Esophagus muscularis mucosa (tissue), 4 donors: ENCODE results near the gene PSMD13. TPM values are rescaled to one million over a fixed set of nuclear protein-coding genes. Genes with fewer than 3 reads are reported as not detected.

Source experiments
- DNase-seq: peaks from one replicate; pipeline ENCODE4 v3.0.0-alpha.2; 2017; ENCODE audit errors: extremely low spot score
- H3K27ac ChIP-seq, 4 donors: fragments of 200-600 bp; sonication (generic); replicated peaks in 1 of 4; 1 replicate in 3 of 4; 2 replicates in 1 of 4; pipeline ENCODE4 v1.5.1; 2016 to 2019; ENCODE audit warnings: mild to moderate bottlenecking in 1 of 4
- H3K27me3 ChIP-seq, 4 donors: fragments of 200-600 bp; sonication (generic); one replicate each; pipeline versions ENCODE4 v1.5.1 to v1.6.0; 2016 to 2019
- H3K36me3 ChIP-seq, 4 donors: fragments of 200-600 bp; sonication (generic); one replicate each; pipeline ENCODE4 v1.5.1; 2016 to 2019
- H3K4me1 ChIP-seq, 4 donors: fragments of 200-600 bp; sonication (generic); one replicate each; pipeline ENCODE4 v1.5.1; 2016 to 2019
- H3K4me3 ChIP-seq, 4 donors: fragments of 200-600 bp; sonication (generic); 1 replicate in 2 of 4; 2 replicates in 2 of 4; pipeline ENCODE4 v1.5.1; 2016 to 2019; ENCODE audit warnings: mild to moderate bottlenecking in 4 of 4, moderate library complexity in 1 of 4
- H3K9me3 ChIP-seq, 4 donors: fragments of 200-600 bp; sonication (generic); 1 replicate in 3 of 4; 2 replicates in 1 of 4; pipeline ENCODE4 v1.5.1; 2016 to 2019
- EP300 ChIP-seq: sonication (generic); formaldehyde crosslinking; IDR thresholded peaks from one replicate; pipeline ENCODE4 v1.6.1; 2017; ENCODE audit warnings: antibody characterized with exemption
- POLR2A ChIP-seq: fragments of 450-650 bp; IDR thresholded peaks from one replicate; pipeline ENCODE4 v1.6.1; 2017; ENCODE audit warnings: antibody characterized with exemption, moderate library complexity, mild to moderate bottlenecking, low read depth
- POLR2AphosphoS5 ChIP-seq, 2 donors: sonication (generic); formaldehyde crosslinking; IDR thresholded peaks; one replicate each; pipeline ENCODE4 v1.6.1; 2017; ENCODE audit warnings: antibody characterized with exemption in 2 of 2
- WGBS: methylation state at CpG from one replicate; pipeline ENCODE4 v1.1.5; 2018; 5-methylcytosine and 5-hydroxymethylcytosine counted together
- intact Hi-C: fragments of 100-400 bp; cut with DNase I; formaldehyde crosslinking; loops from one replicate; pipeline ENCODE4 v1.15.1; 2023
- total RNA-seq, 4 donors: library from RNA; depleted of rRNA; stranded (reverse); fragments of >200 nt; gene quantifications; one replicate each; pipeline versions ENCODE4 v1.1.0 to v1.2.1, GENCODE V29; 2016
- TF ChIP-seq, protein P1 (sequence below), 3 experiments: fragments of 200-600 bp in 2 of 3; fragments of 450-650 bp in 1 of 3; sonication (generic) in 2 of 3; IDR thresholded peaks; one replicate each; pipeline ENCODE4 v1.5.1; 2017 to 2019; ENCODE audit warnings: antibody characterized with exemption in 3 of 3, mild to moderate bottlenecking in 2 of 3, moderate library complexity in 1 of 3

Gene PSMD13
- total RNA-seq, 4 donors from 2014 or later = 86.4 to 124 (median 94.1) TPM

GRCh38 chr11:206002-206384, 30.8 kb upstream of the PSMD13 start:
- Histone ChIP-seq H3K27ac (peak overlapping the region; percentile 96 to 99 (median 98)), H3K27me3 (no peaks in the 10 kb centered on the region), H3K36me3 (peaks cover 18 to 68% (median 54%) of the 10 kb centered on the region in 4 donors), H3K4me1 (peaks cover 36 to 61% (median 58%) of the 10 kb centered on the region in 4 donors), H3K4me3 (peak overlapping the region; percentile 81 to 99 (median 86)), H3K9me3 (no peaks in the 10 kb centered on the region)
- intact Hi-C loops = loop anchor here (2.0 to 10.0 kb wide), 2 partner anchors 29 to 159 kb away; partner anchors contain the start of gene B4GALNT4
- WGBS = 90% methylated on average over 7 of the region's 7 CpGs
- TF ChIP-seq POLR2A (no peak), EP300 (no peak), POLR2AphosphoS5 (IDR thresholded peaks at IDR 0.05) (no peak)
- TF ChIP-seq, protein P1, sequence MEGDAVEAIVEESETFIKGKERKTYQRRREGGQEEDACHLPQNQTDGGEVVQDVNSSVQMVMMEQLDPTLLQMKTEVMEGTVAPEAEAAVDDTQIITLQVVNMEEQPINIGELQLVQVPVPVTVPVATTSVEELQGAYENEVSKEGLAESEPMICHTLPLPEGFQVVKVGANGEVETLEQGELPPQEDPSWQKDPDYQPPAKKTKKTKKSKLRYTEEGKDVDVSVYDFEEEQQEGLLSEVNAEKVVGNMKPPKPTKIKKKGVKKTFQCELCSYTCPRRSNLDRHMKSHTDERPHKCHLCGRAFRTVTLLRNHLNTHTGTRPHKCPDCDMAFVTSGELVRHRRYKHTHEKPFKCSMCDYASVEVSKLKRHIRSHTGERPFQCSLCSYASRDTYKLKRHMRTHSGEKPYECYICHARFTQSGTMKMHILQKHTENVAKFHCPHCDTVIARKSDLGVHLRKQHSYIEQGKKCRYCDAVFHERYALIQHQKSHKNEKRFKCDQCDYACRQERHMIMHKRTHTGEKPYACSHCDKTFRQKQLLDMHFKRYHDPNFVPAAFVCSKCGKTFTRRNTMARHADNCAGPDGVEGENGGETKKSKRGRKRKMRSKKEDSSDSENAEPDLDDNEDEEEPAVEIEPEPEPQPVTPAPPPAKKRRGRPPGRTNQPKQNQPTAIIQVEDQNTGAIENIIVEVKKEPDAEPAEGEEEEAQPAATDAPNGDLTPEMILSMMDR (IDR thresholded peaks at IDR 0.05) = no peak
- DNase-seq = no peak

GRCh38 chr11:206526-207207, 30.1 kb upstream of the PSMD13 start:
- TF ChIP-seq POLR2A (no peak), POLR2AphosphoS5 (IDR thresholded peaks at IDR 0.05) (no peak), EP300 (no peak)
- TF ChIP-seq, protein P1 (IDR thresholded peaks at IDR 0.05) = no peak
- H3K36me3 ChIP-seq = peaks cover 23 to 68% (median 55%) of the 10 kb centered on the region in 4 donors

DNA sequence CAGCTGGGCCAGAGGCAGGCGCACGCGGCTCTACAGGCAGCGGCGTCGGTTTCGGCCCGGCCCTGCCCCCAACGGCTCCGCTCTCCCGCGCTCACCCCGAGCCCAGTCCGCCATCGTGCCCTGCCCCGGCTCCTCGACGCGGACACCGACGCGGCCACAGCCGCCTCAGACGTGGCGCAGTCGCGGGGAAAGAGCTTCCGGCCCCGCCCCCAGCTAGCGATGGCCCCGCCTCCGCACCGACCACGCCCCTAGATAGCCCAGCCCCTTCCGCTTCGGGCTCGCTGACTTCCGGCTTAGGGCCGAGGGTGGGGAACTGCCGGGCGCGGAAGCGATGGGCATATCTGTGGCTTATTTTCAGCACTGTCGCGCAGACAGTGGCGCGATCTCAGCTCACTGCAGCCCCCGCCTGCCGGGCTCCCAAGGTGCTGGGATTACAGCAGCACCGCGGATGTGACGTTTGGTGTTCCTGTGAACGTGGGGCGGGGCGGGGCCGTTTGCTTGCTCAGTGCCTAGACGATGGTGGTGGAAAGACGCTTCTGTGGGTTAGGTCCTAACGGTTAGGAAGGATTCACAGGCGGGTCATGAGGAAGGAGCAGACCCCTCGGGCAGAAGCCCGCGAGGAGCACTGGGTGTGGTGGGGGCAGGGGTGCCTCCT, 29.4 kb upstream of the PSMD13 start, which contains the start of the genes BET1L and RIC8A:
TSS of gene BET1L (minus strand) at position 192 of the 655 bp plus-strand sequence. CDS start at position 114, 78 bp downstream.
TSS of gene RIC8A (plus strand) at position 501 of the 655 bp plus-strand sequence. CDS start 1,147 bp downstream, outside the sequence.
- TF ChIP-seq EP300 (no peak), POLR2A (peak; percentile 87), POLR2AphosphoS5 (IDR thresholded peaks at IDR 0.05) (peak; percentile 98 to 99)
- 0% methylated on average over 32 of the region's 63 CpGs for WGBS
- Histone ChIP-seq H3K36me3 (peaks cover 28 to 68% (median 61%) of the 10 kb centered on the region in 4 donors), H3K9me3 (no peaks in the 10 kb centered on the region), H3K4me3 (peak within 1 kb of the TSS; percentile 81 to 99 (median 86)), H3K27me3 (no peaks in the 10 kb centered on the region), H3K4me1 (peaks cover 41 to 73% (median 63%) of the 10 kb centered on the region in 4 donors), H3K27ac (peak within 1 kb of the TSS; percentile 96 to 99 (median 98))
- intact Hi-C loops = loop anchor here (2.0 to 10.0 kb wide), 2 partner anchors 27 to 157 kb away; partner anchors contain the start of gene B4GALNT4
- peak; percentile 99 for DNase-seq

More at GRCh38 chr11:206526-207207, 30.1 kb upstream of the PSMD13 start:
- Histone ChIP-seq H3K4me1 (peaks cover 41 to 68% (median 62%) of the 10 kb centered on the region in 4 donors), H3K27me3 (no peaks in the 10 kb centered on the region), H3K4me3 (peak overlapping the region; percentile 81 to 99 (median 86)), H3K9me3 (no peaks in the 10 kb centered on the region), H3K27ac (peak overlapping the region; percentile 96 to 99 (median 98))
- DNase-seq = no peak
- 1% methylated on average over 31 of the region's 39 CpGs for WGBS
- intact Hi-C loops = loop anchor here (2.0 to 10.0 kb wide), 2 partner anchors 28 to 158 kb away; partner anchors contain the start of gene B4GALNT4

DNA sequence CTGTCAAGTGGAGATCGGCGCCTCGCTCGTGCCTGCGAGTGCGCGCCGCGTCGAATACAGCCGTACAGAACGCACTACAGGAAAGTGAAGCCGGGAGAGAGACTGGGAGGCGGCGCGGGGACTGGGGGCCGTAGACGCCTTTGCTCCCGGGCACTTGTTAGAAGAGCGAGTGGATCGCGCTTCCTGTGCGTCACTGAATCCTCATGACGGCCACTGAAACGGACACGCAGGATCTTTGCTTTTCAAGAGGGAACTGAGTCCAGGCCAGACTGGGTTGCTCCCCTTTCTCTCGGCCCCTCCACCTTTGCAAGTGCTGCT, 29.0 kb upstream of the PSMD13 start:
- Histone ChIP-seq H3K27me3 (no peaks in the 10 kb centered on the region), H3K4me1 (peaks cover 41 to 77% (median 63%) of the 10 kb centered on the region in 4 donors), H3K9me3 (no peaks in the 10 kb centered on the region), H3K36me3 (peaks cover 32 to 68% (median 63%) of the 10 kb centered on the region in 4 donors), H3K4me3 (peak overlapping the region; percentile 81 to 99 (median 86)), H3K27ac (peak overlapping the region; percentile 96 to 99 (median 98))
- intact Hi-C loops = loop anchor here (2.0 to 10.0 kb wide), 2 partner anchors 27 to 157 kb away; partner anchors contain the start of gene B4GALNT4
- no CpG with 5 or more reads among the region's 27 CpGs for WGBS
- TF ChIP-seq, protein P1 (IDR thresholded peaks at IDR 0.05) = no peak
- TF ChIP-seq EP300 (no peak), POLR2AphosphoS5 (IDR thresholded peaks at IDR 0.05) (no peak), POLR2A (no peak)
- DNase-seq = no peak
